Adrenal gland (tissue), 5 donors: Measurements from ENCODE around the gene ITPR1.

Source experiments
- CTCF ChIP-seq, 6 experiments: fragments of 450-650 bp in 4 of 6; fragments of 200-600 bp in 2 of 6; sonication (generic) in 1 of 6; IDR thresholded peaks; 1 replicate in 5 of 6; 2 replicates in 1 of 6; pipeline versions ENCODE4 v1.5.1 to v1.8.0; 2016 to 2021; ENCODE audit warnings: antibody characterized with exemption in 6 of 6, mild to moderate bottlenecking in 2 of 6, moderate library complexity in 1 of 6
- POLR2A ChIP-seq, 2 donors: fragments of 450-650 bp; IDR thresholded peaks; one replicate each; pipeline ENCODE4 v1.6.1; 2017; ENCODE audit warnings: antibody characterized with exemption in 2 of 2, mild to moderate bottlenecking in 2 of 2, moderate library complexity in 1 of 2
- donor health status: DM: no; HTN: no; CAD: no.

- TF ChIP-seq CTCF (IDR thresholded peaks at IDR 0.05) (no peak), POLR2A (IDR thresholded peaks at IDR 0.05) (no peak)
These were observed 45.0 kb upstream of the ITPR1 start for GRCh38 chr3:4448187-4448586.
